H9 (cell line): ENCODE measurements around the gene PKD2L1. TPM values are rescaled to one million over a fixed set of nuclear protein-coding genes. Genes with fewer than 3 reads are reported as not detected.

Source experiments
- DNase-seq: peaks from one replicate; pipeline ENCODE4 v3.0.0-alpha.2; 2017
- H2AFZ ChIP-seq: one replicate; pipeline ENCODE4 v1.6.1; 2013; ENCODE audit warnings: mild to moderate bottlenecking, low read length, control low read depth, moderate library complexity
- H2AK5ac ChIP-seq: 2 replicates; pipeline ENCODE4 v1.6.1; 2013; ENCODE audit warnings: low read length, control low read depth, mixed read lengths; ENCODE audit not compliant: insufficient read length
- H2BK120ac ChIP-seq: one replicate; pipeline ENCODE4 v1.6.1; 2013; ENCODE audit warnings: low read depth, mild to moderate bottlenecking, low read length, control low read depth, inconsistent platforms; ENCODE audit not compliant: poor library complexity, severe bottlenecking
- H2BK12ac ChIP-seq: 2 replicates; pipeline ENCODE4 v1.6.1; 2013; ENCODE audit warnings: low read length, control low read depth, mixed read lengths, low read depth; ENCODE audit not compliant: insufficient read length
- H2BK15ac ChIP-seq: 2 replicates; pipeline ENCODE4 v1.6.1; 2013; ENCODE audit warnings: low read depth, low read length, control low read depth
- H2BK20ac ChIP-seq: one replicate; pipeline ENCODE4 v1.6.1; 2013; ENCODE audit warnings: low read depth, mild to moderate bottlenecking, low read length, control low read depth, inconsistent platforms; ENCODE audit not compliant: poor library complexity, severe bottlenecking
- H2BK5ac ChIP-seq: 2 replicates; pipeline ENCODE4 v1.6.1; 2013; ENCODE audit warnings: low read length, control low read depth, mixed read lengths; ENCODE audit not compliant: insufficient read length
- H3K14ac ChIP-seq: 2 replicates; pipeline ENCODE4 v1.6.1; 2013; ENCODE audit warnings: low read length, control low read depth; ENCODE audit not compliant: insufficient read depth
- H3K18ac ChIP-seq: 2 replicates; pipeline ENCODE4 v1.6.1; 2013; ENCODE audit warnings: low read depth, mild to moderate bottlenecking, mixed read lengths, low read length, control low read depth; ENCODE audit not compliant: insufficient read length
- H3K23ac ChIP-seq: 2 replicates; pipeline ENCODE4 v1.6.1; 2013; ENCODE audit warnings: low read length, control low read depth, mixed read lengths, low read depth; ENCODE audit not compliant: insufficient read length
- H3K23me2 ChIP-seq: 2 replicates; pipeline ENCODE4 v1.6.1; 2013; ENCODE audit warnings: low read depth, mild to moderate bottlenecking, mixed read lengths, low read length, control low read depth; ENCODE audit not compliant: insufficient read length, poor library complexity, severe bottlenecking
- H3K27ac ChIP-seq: 2 replicates; pipeline ENCODE4 v1.5.1; 2013; ENCODE audit warnings: low read length, control low read depth, mixed read lengths, low read depth; ENCODE audit not compliant: insufficient read length
- H3K27me3 ChIP-seq: 2 replicates; pipeline ENCODE4 v1.6.1; 2013; ENCODE audit warnings: low read length, control low read depth, inconsistent platforms; ENCODE audit not compliant: insufficient read depth
- H3K4ac ChIP-seq: 2 replicates; pipeline ENCODE4 v1.6.1; 2013; ENCODE audit warnings: low read depth, mild to moderate bottlenecking, control low read depth, inconsistent platforms, low read length, moderate library complexity
- H3K4me1 ChIP-seq: 2 replicates; pipeline ENCODE4 v1.6.1; 2013; ENCODE audit warnings: low read length, control low read depth, inconsistent platforms; ENCODE audit not compliant: insufficient read depth
- H3K4me2 ChIP-seq: 2 replicates; pipeline ENCODE4 v1.6.1; 2013; ENCODE audit warnings: low read length, control low read depth, mixed read lengths; ENCODE audit not compliant: insufficient read length, insufficient read depth
- H3K56ac ChIP-seq: 2 replicates; pipeline ENCODE4 v1.6.1; 2013; ENCODE audit warnings: low read depth, mild to moderate bottlenecking, mixed read lengths, low read length, control low read depth; ENCODE audit not compliant: insufficient read length
- H3K79me1 ChIP-seq: 2 replicates; pipeline ENCODE4 v1.6.1; 2013; ENCODE audit warnings: low read depth, mild to moderate bottlenecking, moderate library complexity, low read length, control low read depth, inconsistent platforms; ENCODE audit not compliant: insufficient read depth, poor library complexity, severe bottlenecking
- H3K79me2 ChIP-seq: 2 replicates; pipeline ENCODE4 v1.6.1; 2013; ENCODE audit warnings: low read length, control low read depth, inconsistent platforms; ENCODE audit not compliant: insufficient read depth
- H3K9ac ChIP-seq: 2 replicates; pipeline ENCODE4 v1.6.1; 2013; ENCODE audit warnings: low read length, control low read depth, mixed read lengths; ENCODE audit not compliant: insufficient read length; ENCODE audit errors: extremely low read depth
- H3K9me3 ChIP-seq: one replicate; pipeline ENCODE4 v1.6.1; 2013; ENCODE audit warnings: low read depth, low read length, inconsistent platforms; ENCODE audit not compliant: control insufficient read depth
- H3T11ph ChIP-seq: one replicate; pipeline ENCODE4 v1.6.1; 2013; ENCODE audit warnings: mild to moderate bottlenecking, low read length, control low read depth, inconsistent platforms
- H4K20me1 ChIP-seq: one replicate; pipeline ENCODE4 v1.6.1; 2013; ENCODE audit not compliant: control insufficient read depth, insufficient read length, insufficient read depth
- H4K5ac ChIP-seq: 2 replicates; pipeline ENCODE4 v1.6.1; 2013; ENCODE audit warnings: low read depth, mild to moderate bottlenecking, mixed read lengths, low read length, control low read depth; ENCODE audit not compliant: insufficient read length
- H4K8ac ChIP-seq: replicated peaks from 2 replicates; pipeline ENCODE4 v1.6.1; 2013; ENCODE audit warnings: low read length, control low read depth, mixed read lengths, low read depth; ENCODE audit not compliant: insufficient read length
- H4K91ac ChIP-seq: 2 replicates; pipeline ENCODE4 v1.6.1; 2013; ENCODE audit warnings: low read depth, mild to moderate bottlenecking, moderate library complexity, mixed read lengths, low read length, control low read depth; ENCODE audit not compliant: insufficient read length
- H3K27ac Mint-ChIP-seq, 3 experiments: 2 replicates in 2 of 3; 3 replicates in 1 of 3; pipeline ENCODE4 v1.8.0; 2020 to 2021; ENCODE audit warnings: mixed read lengths in 3 of 3, mild to moderate bottlenecking in 1 of 3, moderate library complexity in 1 of 3
- H3K27me3 Mint-ChIP-seq: 2 replicates; pipeline ENCODE4 v1.8.0; 2021; ENCODE audit warnings: low read depth, mild to moderate bottlenecking, moderate library complexity, mixed read lengths
- H3K36me3 Mint-ChIP-seq, 3 experiments: 2 replicates in 2 of 3; 3 replicates in 1 of 3; pipeline ENCODE4 v1.8.0; 2020 to 2021; ENCODE audit warnings: low read depth in 3 of 3, mixed read lengths in 3 of 3; ENCODE audit not compliant: insufficient read depth in 1 of 3
- H3K4me1 Mint-ChIP-seq, 2 experiments: 2 replicates each; pipeline ENCODE4 v1.8.0; 2020; ENCODE audit warnings: mixed read lengths in 2 of 2
- H3K4me3 Mint-ChIP-seq, 2 experiments: 2 replicates in 1 of 2; 3 replicates in 1 of 2; pipeline ENCODE4 v1.8.0; 2020 to 2021; ENCODE audit warnings: mild to moderate bottlenecking in 2 of 2, mixed read lengths in 2 of 2, moderate library complexity in 1 of 2
- H3K9me3 Mint-ChIP-seq, 2 experiments: 2 replicates in 1 of 2; 3 replicates in 1 of 2; pipeline ENCODE4 v1.8.0; 2020; ENCODE audit warnings: mild to moderate bottlenecking in 2 of 2, mixed read lengths in 2 of 2, moderate library complexity in 1 of 2
- WGBS: extraction: QIAGEN DNeasy Blood & Tissue Kit; methylation state at CpG from one replicate; pipeline ENCODE4 v1.1.7; 2013; ENCODE audit warnings: missing lambda C conversion rate, low lambda C conversion rate, mixed read lengths; ENCODE audit not compliant: insufficient read length; ENCODE audit errors: extremely low coverage; 5-methylcytosine and 5-hydroxymethylcytosine counted together
- total RNA-seq: library from RNA; stranded (reverse); gene quantifications from 2 replicates; pipeline ENCODE4 v1.2.1, GENCODE V29; 2021
- TF ChIP-seq, protein P1 (sequence below): fragments of 200-600 bp; sonication (generic); conservative IDR thresholded peaks from 3 replicates; pipeline ENCODE4 v1.8.0; 2021; ENCODE audit warnings: antibody characterized with exemption, mild to moderate bottlenecking

PKD2L1 gene
- total RNA-seq, 1 experiment from 2014 or later: 0.20 TPM

DNA sequence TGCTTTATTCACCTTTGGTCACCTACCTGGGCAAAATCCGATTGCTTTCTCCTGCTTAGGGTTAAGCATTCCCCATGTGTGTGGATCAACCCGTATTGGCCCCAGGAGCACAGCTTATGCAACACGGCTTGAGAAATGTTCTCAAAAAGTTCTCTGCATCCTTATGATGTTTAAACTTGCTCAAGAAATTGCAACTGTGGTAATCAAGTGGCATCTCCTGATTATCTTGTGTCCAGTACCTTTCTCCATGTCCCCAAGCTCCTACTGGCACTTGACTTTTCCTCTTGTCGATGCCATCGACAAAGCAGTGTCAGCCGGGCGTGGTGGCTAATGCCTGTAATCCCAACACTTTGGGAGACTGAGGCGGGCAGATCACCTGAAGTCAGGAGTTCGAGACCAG lies 4.7 kb upstream of the PKD2L1 start:
- Histone ChIP-seq H2AK5ac (no peak overlapping the region), H3K56ac (no peak overlapping the region), H2BK20ac (no peak overlapping the region), H3K4me1 (no peaks in the 10 kb centered on the region), H2BK120ac (no peak overlapping the region), H3K9ac (no peak overlapping the region), H3K4ac (no peak overlapping the region), H2BK12ac (no peak overlapping the region), H2BK15ac (no peak overlapping the region), H4K20me1 (no peaks in the 10 kb centered on the region), H2AFZ (no peak overlapping the region), H2BK5ac (no peak overlapping the region), H3K9me3 (no peaks in the 10 kb centered on the region), H3K14ac (no peak overlapping the region), H3K27ac (no peak overlapping the region), H3T11ph (no peak overlapping the region), H3K23me2 (no peaks in the 10 kb centered on the region), H3K79me1 (no peaks in the 10 kb centered on the region), H3K23ac (no peak overlapping the region), H3K4me2 (no peak overlapping the region), H4K8ac (no peak overlapping the region), H3K18ac (no peak overlapping the region), H4K5ac (no peak overlapping the region), H3K27me3 (no peaks in the 10 kb centered on the region), H4K91ac (no peak overlapping the region), H3K79me2 (no peaks in the 10 kb centered on the region)
- Mint-ChIP-seq H3K27me3 (peaks cover 20% of the 10 kb centered on the region), H3K36me3 (no peaks in the 10 kb centered on the region), H3K9me3 (no peaks in the 10 kb centered on the region), H3K4me3 (no peak overlapping the region), H3K27ac (no peak overlapping the region), H3K4me1 (peaks cover 6 to 8% of the 10 kb centered on the region in 2 experiments; a peak in 3 of 4 replicates)
- TF ChIP-seq, protein P1, sequence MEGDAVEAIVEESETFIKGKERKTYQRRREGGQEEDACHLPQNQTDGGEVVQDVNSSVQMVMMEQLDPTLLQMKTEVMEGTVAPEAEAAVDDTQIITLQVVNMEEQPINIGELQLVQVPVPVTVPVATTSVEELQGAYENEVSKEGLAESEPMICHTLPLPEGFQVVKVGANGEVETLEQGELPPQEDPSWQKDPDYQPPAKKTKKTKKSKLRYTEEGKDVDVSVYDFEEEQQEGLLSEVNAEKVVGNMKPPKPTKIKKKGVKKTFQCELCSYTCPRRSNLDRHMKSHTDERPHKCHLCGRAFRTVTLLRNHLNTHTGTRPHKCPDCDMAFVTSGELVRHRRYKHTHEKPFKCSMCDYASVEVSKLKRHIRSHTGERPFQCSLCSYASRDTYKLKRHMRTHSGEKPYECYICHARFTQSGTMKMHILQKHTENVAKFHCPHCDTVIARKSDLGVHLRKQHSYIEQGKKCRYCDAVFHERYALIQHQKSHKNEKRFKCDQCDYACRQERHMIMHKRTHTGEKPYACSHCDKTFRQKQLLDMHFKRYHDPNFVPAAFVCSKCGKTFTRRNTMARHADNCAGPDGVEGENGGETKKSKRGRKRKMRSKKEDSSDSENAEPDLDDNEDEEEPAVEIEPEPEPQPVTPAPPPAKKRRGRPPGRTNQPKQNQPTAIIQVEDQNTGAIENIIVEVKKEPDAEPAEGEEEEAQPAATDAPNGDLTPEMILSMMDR: no peak
- DNase-seq: no peak
- no CpG with 5 or more reads among the region's 9 CpGs for WGBS
